ENCODE data around the gene TXNRD3. TPM values are rescaled to one million over a fixed set of nuclear protein-coding genes. Genes with fewer than 3 reads are reported as not detected.

Gene TXNRD3
- total RNA-seq, 1 experiment from 2014 or later: 6.9 TPM

- DNase-seq (ENCODE audit: low spot score) (no peak), ATAC-seq (no peak)
- Mint-ChIP-seq H3K27me3 (ENCODE audit: low read depth) (peaks cover 38% of the 10 kb centered on the region), H3K36me3 (no peaks in the 10 kb centered on the region), H3K9me3 (peaks cover 8% of the 10 kb centered on the region), H3K4me1 (0 out of 2 replicates have a peak, but pooled peaks cover 2% of the 10 kb centered on the region), H3K4me3 (no peak overlapping the region), H3K27ac (no peak overlapping the region)
- TF ChIP-seq STAT6 (CRISPR knock-in tag; conservative IDR thresholded peaks at IDR 0.05; ENCODE audit: low read depth) (no peak), OVOL2 (CRISPR knock-in tag; IDR thresholded peaks at IDR 0.05; ENCODE audit: borderline replicate concordance) (no peak), MXD4 (CRISPR knock-in tag; IDR thresholded peaks at IDR 0.05; ENCODE audit: borderline replicate concordance) (no peak), MLX (CRISPR knock-in tag; IDR thresholded peaks at IDR 0.05) (no peak), ZNF396 (CRISPR knock-in tag; IDR thresholded peaks at IDR 0.05; ENCODE audit: borderline replicate concordance) (no peak), JAZF1 (CRISPR knock-in tag; IDR thresholded peaks at IDR 0.05) (no peak), TEAD4 (CRISPR knock-in tag; IDR thresholded peaks at IDR 0.05) (no peak), USF1 (CRISPR knock-in tag; IDR thresholded peaks at IDR 0.05) (no peak)
- TF ChIP-seq, protein P1, sequence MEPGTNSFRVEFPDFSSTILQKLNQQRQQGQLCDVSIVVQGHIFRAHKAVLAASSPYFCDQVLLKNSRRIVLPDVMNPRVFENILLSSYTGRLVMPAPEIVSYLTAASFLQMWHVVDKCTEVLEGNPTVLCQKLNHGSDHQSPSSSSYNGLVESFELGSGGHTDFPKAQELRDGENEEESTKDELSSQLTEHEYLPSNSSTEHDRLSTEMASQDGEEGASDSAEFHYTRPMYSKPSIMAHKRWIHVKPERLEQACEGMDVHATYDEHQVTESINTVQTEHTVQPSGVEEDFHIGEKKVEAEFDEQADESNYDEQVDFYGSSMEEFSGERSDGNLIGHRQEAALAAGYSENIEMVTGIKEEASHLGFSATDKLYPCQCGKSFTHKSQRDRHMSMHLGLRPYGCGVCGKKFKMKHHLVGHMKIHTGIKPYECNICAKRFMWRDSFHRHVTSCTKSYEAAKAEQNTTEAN (CRISPR knock-in tag; IDR thresholded peaks at IDR 0.05): no peak
- TF ChIP-seq, protein P2, sequence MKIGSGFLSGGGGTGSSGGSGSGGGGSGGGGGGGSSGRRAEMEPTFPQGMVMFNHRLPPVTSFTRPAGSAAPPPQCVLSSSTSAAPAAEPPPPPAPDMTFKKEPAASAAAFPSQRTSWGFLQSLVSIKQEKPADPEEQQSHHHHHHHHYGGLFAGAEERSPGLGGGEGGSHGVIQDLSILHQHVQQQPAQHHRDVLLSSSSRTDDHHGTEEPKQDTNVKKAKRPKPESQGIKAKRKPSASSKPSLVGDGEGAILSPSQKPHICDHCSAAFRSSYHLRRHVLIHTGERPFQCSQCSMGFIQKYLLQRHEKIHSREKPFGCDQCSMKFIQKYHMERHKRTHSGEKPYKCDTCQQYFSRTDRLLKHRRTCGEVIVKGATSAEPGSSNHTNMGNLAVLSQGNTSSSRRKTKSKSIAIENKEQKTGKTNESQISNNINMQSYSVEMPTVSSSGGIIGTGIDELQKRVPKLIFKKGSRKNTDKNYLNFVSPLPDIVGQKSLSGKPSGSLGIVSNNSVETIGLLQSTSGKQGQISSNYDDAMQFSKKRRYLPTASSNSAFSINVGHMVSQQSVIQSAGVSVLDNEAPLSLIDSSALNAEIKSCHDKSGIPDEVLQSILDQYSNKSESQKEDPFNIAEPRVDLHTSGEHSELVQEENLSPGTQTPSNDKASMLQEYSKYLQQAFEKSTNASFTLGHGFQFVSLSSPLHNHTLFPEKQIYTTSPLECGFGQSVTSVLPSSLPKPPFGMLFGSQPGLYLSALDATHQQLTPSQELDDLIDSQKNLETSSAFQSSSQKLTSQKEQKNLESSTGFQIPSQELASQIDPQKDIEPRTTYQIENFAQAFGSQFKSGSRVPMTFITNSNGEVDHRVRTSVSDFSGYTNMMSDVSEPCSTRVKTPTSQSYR (CRISPR knock-in tag; IDR thresholded peaks at IDR 0.05): no peak
- TF ChIP-seq, protein P3, sequence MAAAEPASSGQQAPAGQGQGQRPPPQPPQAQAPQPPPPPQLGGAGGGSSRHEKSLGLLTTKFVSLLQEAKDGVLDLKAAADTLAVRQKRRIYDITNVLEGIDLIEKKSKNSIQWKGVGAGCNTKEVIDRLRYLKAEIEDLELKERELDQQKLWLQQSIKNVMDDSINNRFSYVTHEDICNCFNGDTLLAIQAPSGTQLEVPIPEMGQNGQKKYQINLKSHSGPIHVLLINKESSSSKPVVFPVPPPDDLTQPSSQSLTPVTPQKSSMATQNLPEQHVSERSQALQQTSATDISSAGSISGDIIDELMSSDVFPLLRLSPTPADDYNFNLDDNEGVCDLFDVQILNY (CRISPR knock-in tag; IDR thresholded peaks at IDR 0.05): no peak
- POLR2A ChIA-PET: no interaction called here
- CTCF ChIA-PET: interaction anchor here (1.0 kb wide), 1 partner anchor 21 kb away, joined by 3 read pairs; no protein-coding TSS in a partner anchor
Observed at GRCh38 chr3:126657901-126658300, 3.0 kb upstream of the TXNRD3 start.

DNA sequence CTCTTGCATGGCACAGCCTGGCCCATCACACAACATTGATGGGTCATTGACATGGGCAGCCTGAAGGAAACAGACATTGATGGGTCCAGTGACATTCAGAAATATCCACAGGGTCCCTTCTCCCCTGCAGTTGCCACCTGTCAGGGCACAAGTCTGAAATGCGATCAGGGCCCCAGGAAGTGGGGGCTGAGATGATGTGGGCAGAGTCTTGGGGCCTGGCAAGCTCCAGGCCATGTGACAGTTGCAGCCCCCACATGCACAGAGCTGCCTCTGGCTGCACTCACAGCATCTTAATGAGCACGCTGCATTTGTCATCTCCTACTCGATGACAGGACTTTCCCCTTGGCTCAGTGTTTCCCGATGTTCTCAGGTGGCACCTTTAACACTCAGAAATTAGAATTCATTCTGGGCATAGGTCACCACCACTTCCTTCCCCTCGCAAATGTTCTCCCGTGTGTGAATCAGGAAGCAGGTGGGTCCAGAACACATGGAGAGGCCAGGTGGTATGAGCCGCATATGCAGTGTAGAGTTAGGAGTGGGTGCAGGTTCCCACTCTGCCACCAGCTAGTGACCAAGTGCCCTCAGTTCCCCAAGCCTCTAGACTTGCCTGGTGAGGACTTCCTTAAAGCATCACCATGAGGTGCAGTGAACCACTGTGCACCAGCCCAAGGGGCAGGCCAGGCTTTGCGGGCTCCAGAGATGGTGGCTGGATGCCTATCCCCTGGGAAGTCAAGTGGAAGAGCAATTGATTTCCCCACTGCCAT, 1.6 kb upstream of the TXNRD3 start:
- TF ChIP-seq GABPB1 (CRISPR knock-in tag; IDR thresholded peaks at IDR 0.05) (no peak), FOXJ3 (CRISPR knock-in tag; IDR thresholded peaks at IDR 0.05; ENCODE audit: borderline replicate concordance) (no peak), ATF1 (CRISPR knock-in tag; IDR thresholded peaks at IDR 0.05) (no peak), JAZF1 (CRISPR knock-in tag; IDR thresholded peaks at IDR 0.05) (no peak), ELF4 (CRISPR knock-in tag; IDR thresholded peaks at IDR 0.05; ENCODE audit: low read depth) (no peak), ZNF317 (CRISPR knock-in tag; IDR thresholded peaks at IDR 0.05; ENCODE audit: borderline replicate concordance, low read depth) (no peak)
- TF ChIP-seq, protein P4, sequence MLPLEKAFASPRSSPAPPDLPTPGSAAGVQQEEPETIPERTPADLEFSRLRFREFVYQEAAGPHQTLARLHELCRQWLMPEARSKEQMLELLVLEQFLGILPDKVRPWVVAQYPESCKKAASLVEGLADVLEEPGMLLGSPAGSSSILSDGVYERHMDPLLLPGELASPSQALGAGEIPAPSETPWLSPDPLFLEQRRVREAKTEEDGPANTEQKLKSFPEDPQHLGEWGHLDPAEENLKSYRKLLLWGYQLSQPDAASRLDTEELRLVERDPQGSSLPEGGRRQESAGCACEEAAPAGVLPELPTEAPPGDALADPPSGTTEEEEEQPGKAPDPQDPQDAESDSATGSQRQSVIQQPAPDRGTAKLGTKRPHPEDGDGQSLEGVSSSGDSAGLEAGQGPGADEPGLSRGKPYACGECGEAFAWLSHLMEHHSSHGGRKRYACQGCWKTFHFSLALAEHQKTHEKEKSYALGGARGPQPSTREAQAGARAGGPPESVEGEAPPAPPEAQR (CRISPR knock-in tag; IDR thresholded peaks at IDR 0.05): no peak
- TF ChIP-seq, protein P5, sequence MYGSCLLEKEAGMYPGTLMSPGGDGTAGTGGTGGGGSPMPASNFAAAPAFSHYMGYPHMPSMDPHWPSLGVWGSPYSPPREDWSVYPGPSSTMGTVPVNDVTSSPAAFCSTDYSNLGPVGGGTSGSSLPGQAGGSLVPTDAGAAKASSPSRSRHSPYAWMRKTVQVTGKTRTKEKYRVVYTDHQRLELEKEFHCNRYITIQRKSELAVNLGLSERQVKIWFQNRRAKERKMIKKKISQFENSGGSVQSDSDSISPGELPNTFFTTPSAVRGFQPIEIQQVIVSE (CRISPR knock-in tag; IDR thresholded peaks at IDR 0.05; ENCODE audit: borderline replicate concordance): no peak
- no peaks in the 10 kb centered on the region for H3K36me3 Mint-ChIP-seq
- DNase-seq (ENCODE audit: low spot score) (no peak), ATAC-seq (no peak)
- peaks cover 39% of the 10 kb centered on the region for H3K27me3 Mint-ChIP-seq (ENCODE audit: low read depth)
- H3K27ac Mint-ChIP-seq: no peak overlapping the region
- ChIA-PET POLR2A (no interaction called here), CTCF (no interaction called here)
- H3K4me3 Mint-ChIP-seq: no peak overlapping the region
- 0 out of 2 replicates have a peak, but pooled peaks cover 2% of the 10 kb centered on the region for H3K4me1 Mint-ChIP-seq
- H3K9me3 Mint-ChIP-seq: peaks cover 8% of the 10 kb centered on the region

All from WTC11 (cell line).